IMR-90 (cell line): ENCODE results near the gene SEMA4D. TPM values are rescaled to one million over a fixed set of nuclear protein-coding genes. Genes with fewer than 3 reads are reported as not detected.
"Not testable (repeated sequence)": the region's sequence is repeated elsewhere in the genome, so short reads cannot be mapped to it uniquely, and the experiment has no call there.

Experiments
- ATAC-seq: fragments of 200-7000 bp; cut with Tn5 transposase; 2 replicates; pipeline ENCODE4 v1.9.1; 2020; ENCODE audit warnings: low read depth, mild to moderate bottlenecking, moderate library complexity
- BruUV-seq: library from RNA; stranded (reverse); fragments of 400-500 nt; replicated peaks from 2 replicates; lab custom pipeline; 2021; lab: Mats Ljungman, UMichigan
- CTCF ChIA-PET: fragments of 300-600 bp; formaldehyde crosslinking; extraction: SDS; loops from one replicate; lab custom pipeline; 2021; ENCODE audit warnings: antibody characterized with exemption; lab: Yijun Ruan, JAX
- POLR2A ChIA-PET: fragments of 300-600 bp; sonication (Branson Sonifier 250); formaldehyde crosslinking; loops from one replicate; lab custom pipeline; 2022; ENCODE audit warnings: antibody characterized with exemption; ENCODE audit not compliant: unreplicated experiment; lab: Charles Lee
- DNase-seq: peaks from one replicate; pipeline ENCODE4 v3.0.0; 2013
- H2AFZ ChIP-seq: replicated peaks from 2 replicates; pipeline ENCODE3; 2013; ENCODE audit warnings: low read length, mild to moderate bottlenecking; ENCODE audit not compliant: poor library complexity
- H2AK5ac ChIP-seq: 2 replicates; pipeline ENCODE4 v1.6.1; 2013; ENCODE audit warnings: low read depth, low read length, inconsistent platforms
- H2AK9ac ChIP-seq: replicated peaks from 2 replicates; pipeline ENCODE3; 2013; ENCODE audit warnings: mild to moderate bottlenecking, low read depth, low read length, moderate library complexity; ENCODE audit not compliant: poor library complexity
- H2BK120ac ChIP-seq: 2 replicates; pipeline ENCODE4 v1.6.1; 2013; ENCODE audit warnings: low read depth, low read length, inconsistent platforms
- H2BK15ac ChIP-seq: 3 replicates; pipeline ENCODE4 v1.6.1; 2013; ENCODE audit warnings: low read depth, low read length, inconsistent platforms
- H2BK20ac ChIP-seq: 2 replicates; pipeline ENCODE4 v1.6.1; 2013; ENCODE audit warnings: low read depth, mild to moderate bottlenecking, inconsistent platforms, low read length, moderate library complexity
- H2BK5ac ChIP-seq: 2 replicates; pipeline ENCODE4 v1.6.1; 2013; ENCODE audit warnings: mild to moderate bottlenecking, low read depth, low read length, inconsistent platforms; ENCODE audit not compliant: poor library complexity, severe bottlenecking
- H3K14ac ChIP-seq: replicated peaks from 2 replicates; pipeline ENCODE4 v1.6.1; 2013; ENCODE audit warnings: low read depth, low read length, inconsistent platforms
- H3K18ac ChIP-seq: 2 replicates; pipeline ENCODE4 v1.6.1; 2013; ENCODE audit warnings: low read depth, low read length, control low read depth
- H3K23ac ChIP-seq: 2 replicates; pipeline ENCODE4 v1.6.1; 2013; ENCODE audit warnings: low read depth, low read length, inconsistent platforms
- H3K27ac ChIP-seq: 2 replicates; pipeline ENCODE4 v1.5.1; 2013; ENCODE audit warnings: mild to moderate bottlenecking, control low read depth, low read length; ENCODE audit not compliant: insufficient read depth
- H3K27me3 ChIP-seq: 2 replicates; pipeline ENCODE4 v1.6.1; 2013; ENCODE audit warnings: low read length; ENCODE audit not compliant: control insufficient read depth, insufficient read depth
- H3K36me3 ChIP-seq: 2 replicates; pipeline ENCODE4 v1.6.1; 2013; ENCODE audit warnings: low read length, mixed read lengths; ENCODE audit not compliant: control insufficient read depth, insufficient read depth
- H3K4ac ChIP-seq: 2 replicates; pipeline ENCODE4 v1.6.1; 2013; ENCODE audit warnings: low read depth, low read length, inconsistent platforms
- H3K4me1 ChIP-seq: 2 replicates; pipeline ENCODE4 v1.6.1; 2013; ENCODE audit warnings: low read length, mixed read lengths; ENCODE audit not compliant: control insufficient read depth, insufficient read depth
- H3K4me2 ChIP-seq: 2 replicates; pipeline ENCODE4 v1.6.1; 2013; ENCODE audit warnings: low read depth, mild to moderate bottlenecking, control low read depth, low read length, moderate library complexity
- H3K4me3 ChIP-seq: 2 replicates; pipeline ENCODE4 v1.5.1; 2013; ENCODE audit warnings: low read depth, mild to moderate bottlenecking, control low read depth, low read length, moderate library complexity; ENCODE audit not compliant: insufficient read depth
- H3K56ac ChIP-seq: 2 replicates; pipeline ENCODE4 v1.6.1; 2013; ENCODE audit warnings: low read length, inconsistent platforms; ENCODE audit not compliant: insufficient read depth; ENCODE audit errors: extremely low read depth
- H3K79me1 ChIP-seq, 2 experiments: 2 replicates each; pipeline ENCODE4 v1.6.1; 2013; ENCODE audit warnings: low read length in 2 of 2, inconsistent platforms in 1 of 2, low read depth in 1 of 2
- H3K9ac ChIP-seq: 2 replicates; pipeline ENCODE4 v1.6.1; 2013; ENCODE audit warnings: low read depth, low read length, control low read depth
- H3K9me1 ChIP-seq: 2 replicates; pipeline ENCODE4 v1.6.1; 2013; ENCODE audit warnings: low read length, inconsistent platforms; ENCODE audit not compliant: insufficient read depth
- H3K9me3 ChIP-seq: 2 replicates; pipeline ENCODE4 v1.6.1; 2013; ENCODE audit warnings: low read length; ENCODE audit not compliant: control insufficient read depth, insufficient read depth
- H4K20me1 ChIP-seq: 2 replicates; pipeline ENCODE4 v1.6.1; 2013; ENCODE audit warnings: low read length, inconsistent platforms; ENCODE audit not compliant: insufficient read depth
- H4K5ac ChIP-seq: 2 replicates; pipeline ENCODE4 v1.6.1; 2013; ENCODE audit warnings: mild to moderate bottlenecking, low read depth, low read length, control low read depth
- H4K8ac ChIP-seq, 2 experiments: 2 replicates each; pipeline ENCODE4 v1.6.1; 2013; ENCODE audit warnings: low read depth in 2 of 2, low read length in 2 of 2, control low read depth in 1 of 2, inconsistent platforms in 1 of 2
- H4K91ac ChIP-seq: 2 replicates; pipeline ENCODE4 v1.6.1; 2013; ENCODE audit warnings: low read depth, low read length, inconsistent platforms; ENCODE audit not compliant: insufficient read depth
- CEBPB ChIP-seq: IDR thresholded peaks from 2 replicates; pipeline ENCODE4 v1.6.1; 2012; ENCODE audit warnings: low read depth, low read length, improper control_type of control experiment
- CHD1 ChIP-seq: IDR thresholded peaks from 2 replicates; pipeline ENCODE4 v1.6.1; 2012; ENCODE audit warnings: low read depth, low read length, improper control_type of control experiment
- CTCF ChIP-seq: conservative IDR thresholded peaks from 2 replicates; pipeline ENCODE4 v1.5.1; 2012; ENCODE audit warnings: mild to moderate bottlenecking, low read depth, low read length, improper control_type of control experiment
- MXI1 ChIP-seq: IDR thresholded peaks from 2 replicates; pipeline ENCODE4 v1.6.1; 2012; ENCODE audit warnings: low read depth, mild to moderate bottlenecking, low read length, moderate library complexity, borderline replicate concordance
- RAD21 ChIP-seq: IDR thresholded peaks from 2 replicates; pipeline ENCODE4 v1.6.1; 2012; ENCODE audit warnings: low read length, improper control_type of control experiment
- USF2 ChIP-seq: fragments of 150-350 bp; IDR thresholded peaks from 2 replicates; pipeline ENCODE4 v1.6.1; 2017; ENCODE audit warnings: mild to moderate bottlenecking, antibody characterized with exemption, low read length, low read depth
- WGBS, 2 experiments: methylation state at CpG; one replicate each; pipeline versions ENCODE4 v1.1.5 to v1.1.7; 2013; ENCODE audit warnings: missing lambda C conversion rate in 2 of 2; ENCODE audit not compliant: insufficient read length in 1 of 2; ENCODE audit errors: extremely low coverage in 2 of 2; 5-methylcytosine and 5-hydroxymethylcytosine counted together
- dilution Hi-C: fragments of 300-500 bp; cut with HindIII; formaldehyde crosslinking; loops from one replicate; pipeline ENCODE4 v1.14.3; 2018; ENCODE audit warnings: low sequenced_read_pairs; ENCODE audit not compliant: unreplicated experiment
- in situ Hi-C: fragments of 300-500 bp; cut with MboI; formaldehyde crosslinking; loops from 3 replicates; pipeline ENCODE4 v1.14.3; 2019; ENCODE audit warnings: low sequenced_read_pairs, inconsistent platforms, mixed read lengths
- intact Hi-C: fragments of 100-400 bp; cut with micrococcal nuclease; formaldehyde crosslinking; loops from 2 replicates; pipeline ENCODE4 v1.10.0; 2022
- polyA plus RNA-seq, 3 experiments: library from polyadenylated mRNA; depleted of rRNA; stranded (reverse); fragments of >200 nt; gene quantifications; 2 replicates each; pipeline ENCODE4 v1.2.3, GENCODE V29; 2012; ENCODE audit warnings: low replicate concordance in 1 of 3
- total RNA-seq: library from RNA; depleted of rRNA; stranded (reverse); fragments of >200 nt; gene quantifications from 2 replicates; pipeline ENCODE4 v1.2.3, GENCODE V29; 2012

The SEMA4D gene
- total and polyA plus RNA-seq, 2 of the 4 experiments (the other 2 are of a cell fraction): 0.90 to 1.5 TPM

GRCh38 chr9:89345476-89345875 is 152.4 kb downstream of the SEMA4D start:
- no TSS peak for BruUV-seq
- Histone ChIP-seq H3K23ac (no peak overlapping the region), H2BK15ac (no peak overlapping the region), H3K4me1 (peaks cover 5% of the 10 kb centered on the region; the same call in 1 of the 2 replicates), H3K36me3 (peaks cover 56% of the 10 kb centered on the region), H3K4me2 (no peak overlapping the region), H3K9me3 (no peaks in the 10 kb centered on the region), H4K5ac (no peak overlapping the region), H2BK20ac (no peak overlapping the region), H3K27me3 (no peaks in the 10 kb centered on the region), H4K20me1 (peaks cover 4% of the 10 kb centered on the region; the same call in 1 of the 2 replicates), H2AFZ (no peak overlapping the region), H2BK5ac (no peak overlapping the region), H3K79me1 (peaks cover 0 to 2% of the 10 kb centered on the region in 2 experiments; a peak in 2 of 4 replicates), H2BK120ac (no peak overlapping the region), H3K4me3 (no peak overlapping the region), H3K9me1 (no peaks in the 10 kb centered on the region; the same call in 1 of the 2 replicates), H2AK9ac (no peak overlapping the region), H4K8ac (no peak overlapping the region), H3K18ac (no peak overlapping the region), H4K91ac (no peak overlapping the region), H3K27ac (no peak overlapping the region), H2AK5ac (no peak overlapping the region), H3K56ac (no peak overlapping the region), H3K14ac (no peak overlapping the region), H3K4ac (no peak overlapping the region), H3K9ac (no peak overlapping the region)
- in situ Hi-C loops (no loop called here), dilution Hi-C loops (no loop called here), intact Hi-C loops (no loop called here)
- ChIA-PET POLR2A (no interaction called here), CTCF (no interaction called here)
- 82% methylated on average over 2 of the region's 5 CpGs; no CpG with 5 or more reads in 1 of the 2 experiments for WGBS, 2 experiments
- no peak for ATAC-seq
- DNase-seq: no peak
- TF ChIP-seq CEBPB (no peak), MXI1 (no peak), RAD21 (no peak), USF2 (no peak), CTCF (no peak), CHD1 (no peak)

- H2BK120ac ChIP-seq, H3K18ac ChIP-seq, H2AK5ac ChIP-seq, H3K9me3 ChIP-seq, H3K4me1 ChIP-seq, H2BK15ac ChIP-seq, H3K9ac ChIP-seq, BruUV-seq, H3K4ac ChIP-seq, intact Hi-C loops, H2BK5ac ChIP-seq, H4K91ac ChIP-seq, H3K79me1 ChIP-seq, H2AFZ ChIP-seq, H3K56ac ChIP-seq, H3K9me1 ChIP-seq, H4K5ac ChIP-seq, H3K23ac ChIP-seq, H3K4me2 ChIP-seq, POLR2A ChIA-PET, H3K27ac ChIP-seq, H4K8ac ChIP-seq, CTCF ChIA-PET, H3K4me3 ChIP-seq, H2AK9ac ChIP-seq, dilution Hi-C loops, H3K27me3 ChIP-seq, ATAC-seq, H4K20me1 ChIP-seq, DNase-seq, H2BK20ac ChIP-seq, H3K14ac ChIP-seq, in situ Hi-C loops: not testable (repeated sequence)
- peaks cover 48% of the 10 kb centered on the region for H3K36me3 ChIP-seq
- no CpG with 5 or more reads among the region's 7 CpGs for WGBS, 2 experiments
Measured at GRCh38 chr9:89343812-89344211, 154.1 kb downstream of the SEMA4D start.
